Chondrocyte (in vitro differentiated cells): ENCODE measurements around the gene MTHFD2L. TPM values are rescaled to one million over a fixed set of nuclear protein-coding genes. Genes with fewer than 3 reads are reported as not detected.
A peak's percentile ranks its signal among the peaks of the same experiment; 100 is the strongest.

Experiments used
- DNase-seq: peaks from one replicate; pipeline ENCODE4 v3.0.0; 2021; ENCODE audit warnings: mixed read lengths, low spot score
- H3K27ac Mint-ChIP-seq: one replicate; pipeline ENCODE4 v1.8.0; 2021; ENCODE audit warnings: mild to moderate bottlenecking, moderate library complexity, mixed read lengths; ENCODE audit not compliant: unreplicated experiment
- H3K27me3 Mint-ChIP-seq: 2 replicates; pipeline ENCODE4 v1.8.0; 2021; ENCODE audit warnings: low read depth, mixed read lengths
- H3K36me3 Mint-ChIP-seq: 2 replicates; pipeline ENCODE4 v1.8.0; 2021; ENCODE audit warnings: low read depth, mixed read lengths
- H3K4me1 Mint-ChIP-seq: 2 replicates; pipeline ENCODE4 v1.8.0; 2021; ENCODE audit warnings: low read depth, mild to moderate bottlenecking, mixed read lengths
- H3K4me3 Mint-ChIP-seq: one replicate; pipeline ENCODE4 v1.8.0; 2021; ENCODE audit warnings: mild to moderate bottlenecking, moderate library complexity, mixed read lengths; ENCODE audit not compliant: unreplicated experiment
- H3K9me3 Mint-ChIP-seq: 2 replicates; pipeline ENCODE4 v1.8.0; 2021; ENCODE audit warnings: low read depth, mixed read lengths
- CTCF ChIP-seq: fragments of 200-600 bp; sonication (generic); IDR thresholded peaks from 2 replicates; pipeline ENCODE4 v1.5.0; 2021; ENCODE audit warnings: antibody characterized with exemption, mild to moderate bottlenecking, moderate library complexity
- total RNA-seq: library from RNA; stranded (reverse); gene quantifications from 3 replicates; pipeline ENCODE4 v1.2.1, GENCODE V29; 2021

Gene MTHFD2L
- total RNA-seq, 1 donor from 2014 or later = 6.6 TPM

GRCh38 chr4:74308215-74308614 lies 150.3 kb downstream of the MTHFD2L start, which contains the start of gene EPGN:
TSS of gene EPGN (plus strand) at chr4:74308470. CDS start at chr4:74308534, 64 bp downstream.
- no peak for DNase-seq
- Mint-ChIP-seq H3K27me3 (no peaks in the 10 kb centered on the region), H3K4me3 (no peak within 1 kb of the TSS)

DNA sequence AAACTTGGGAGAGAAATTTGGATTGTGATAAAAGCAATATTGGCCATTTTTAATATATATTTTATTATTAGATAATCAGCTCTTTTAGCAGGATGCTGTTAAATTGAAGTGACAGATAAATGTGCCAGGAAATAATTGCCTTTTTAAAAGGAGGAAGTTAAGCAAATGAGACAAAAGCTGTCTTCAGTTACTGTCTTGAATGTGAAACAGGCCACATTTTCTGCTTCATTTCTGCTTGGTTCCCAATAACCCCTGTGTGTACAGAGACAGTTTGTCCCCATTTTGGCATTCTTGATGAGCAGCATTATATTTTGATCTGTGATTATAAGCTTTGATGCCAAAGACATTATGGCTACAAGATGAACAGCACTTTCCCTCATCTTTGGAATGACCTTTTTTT lies 151.3 kb downstream of the MTHFD2L start:
- Mint-ChIP-seq H3K27ac (no peak overlapping the region), H3K4me3 (no peak overlapping the region), H3K4me1 (peaks cover 6% of the 10 kb centered on the region), H3K36me3 (no peaks in the 10 kb centered on the region), H3K27me3 (no peaks in the 10 kb centered on the region), H3K9me3 (no peaks in the 10 kb centered on the region)
- no peak for DNase-seq
- TF ChIP-seq CTCF = no peak

More at GRCh38 chr4:74308215-74308614, 150.3 kb downstream of the MTHFD2L start, which contains the start of gene EPGN:
- Mint-ChIP-seq H3K27ac (no peak within 1 kb of the TSS), H3K9me3 (no peaks in the 10 kb centered on the region), H3K4me1 (peaks cover 6% of the 10 kb centered on the region), H3K36me3 (no peaks in the 10 kb centered on the region)
- no peak for TF ChIP-seq CTCF

GRCh38 chr4:74311696-74312313 lies 153.9 kb downstream of the MTHFD2L start:
- Mint-ChIP-seq H3K27me3 (no peaks in the 10 kb centered on the region), H3K27ac (no peak overlapping the region), H3K9me3 (no peaks in the 10 kb centered on the region), H3K4me1 (peaks cover 10% of the 10 kb centered on the region), H3K4me3 (no peak overlapping the region), H3K36me3 (no peaks in the 10 kb centered on the region)
- peak; percentile 96 for TF ChIP-seq CTCF
- DNase-seq = no peak

DNA sequence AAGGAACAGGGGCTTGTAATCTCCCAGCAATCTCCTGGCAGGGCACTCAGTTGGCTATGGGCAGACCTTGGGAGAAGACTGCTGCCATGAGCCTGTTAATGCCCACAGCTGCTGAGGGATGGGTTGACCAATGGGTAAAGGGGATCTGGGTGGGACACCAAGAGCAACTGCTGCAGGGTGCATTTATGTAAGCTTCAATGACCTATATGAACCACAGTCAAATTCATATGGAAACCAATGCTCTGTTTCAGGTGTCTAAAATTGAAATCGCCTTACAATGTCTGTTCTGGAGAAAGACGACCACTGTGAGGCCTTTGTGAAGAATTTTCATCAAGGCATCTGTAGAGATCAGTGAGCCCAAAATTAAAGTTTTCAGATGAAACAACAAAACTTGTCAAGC lies 156.4 kb downstream of the MTHFD2L start:
- no peak for DNase-seq
- H3K27me3 Mint-ChIP-seq = no peaks in the 10 kb centered on the region
- TF ChIP-seq CTCF = no peak
- no peak overlapping the region for H3K27ac Mint-ChIP-seq
- no peaks in the 10 kb centered on the region for H3K36me3 Mint-ChIP-seq
- peaks cover 6% of the 10 kb centered on the region for H3K4me1 Mint-ChIP-seq
- H3K9me3 Mint-ChIP-seq = no peaks in the 10 kb centered on the region
- H3K4me3 Mint-ChIP-seq = no peak overlapping the region

- TF ChIP-seq CTCF = no peak
- DNase-seq = no peak
- Mint-ChIP-seq H3K9me3 (no peaks in the 10 kb centered on the region), H3K4me1 (peaks cover 6% of the 10 kb centered on the region), H3K27me3 (no peaks in the 10 kb centered on the region), H3K4me3 (no peak overlapping the region), H3K36me3 (no peaks in the 10 kb centered on the region), H3K27ac (no peak overlapping the region)
Measured at GRCh38 chr4:74314944-74315343, 157.0 kb downstream of the MTHFD2L start.
